HG02884 (cell line): ENCODE data around the gene FBXL7.

Experiments
- ATAC-seq: cut with Tn5 transposase; IDR thresholded peaks from one replicate; pipeline ENCODE4 v1.9.1; 2021; ENCODE audit warnings: mild to moderate bottlenecking, moderate library complexity; ENCODE audit not compliant: unreplicated experiment

FBXL7 gene

GRCh38 chr5:15499528-15500324 is at the start of gene FBXL7:
Gene FBXL7 (plus strand): TSS chr5:15500180.
- ATAC-seq: no peak

DNA sequence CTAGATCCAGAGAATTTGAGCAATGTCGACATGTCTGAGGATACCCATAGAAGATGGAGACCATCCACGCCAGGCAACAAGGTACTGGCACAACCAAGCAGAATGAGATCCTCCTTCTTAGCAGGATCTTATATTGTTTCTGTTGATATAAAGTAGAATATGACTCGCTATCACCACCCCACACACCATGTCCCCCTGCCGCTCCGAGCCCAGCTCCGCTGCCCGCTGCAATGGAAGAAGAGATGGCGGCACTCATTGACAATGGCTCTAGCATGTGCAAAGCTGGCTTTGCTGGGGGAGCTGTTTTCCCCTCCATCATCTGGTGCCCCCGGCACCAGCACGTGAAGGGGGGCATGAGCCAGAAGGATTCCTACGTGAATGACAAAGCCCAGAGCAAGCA is 49.5 kb upstream of the FBXL7 start:
- no peak for ATAC-seq

DNA sequence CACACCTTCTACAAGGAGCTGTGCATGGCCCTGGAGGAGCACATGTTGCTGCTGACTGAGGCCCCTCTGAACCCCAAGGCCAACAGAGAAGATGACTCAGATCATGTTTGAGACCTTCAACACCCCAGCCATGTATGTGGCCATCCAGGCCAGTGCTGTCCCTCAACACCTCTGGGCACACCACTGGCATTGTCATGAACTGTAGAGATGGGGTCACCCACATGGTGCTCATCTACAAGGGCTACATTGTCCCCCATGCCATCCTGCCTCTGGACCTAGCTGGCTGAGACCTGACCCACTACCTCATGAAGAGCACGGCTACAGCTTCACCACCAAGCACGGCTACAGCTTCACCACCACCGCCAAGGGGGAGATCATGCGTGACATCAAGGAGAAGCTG is 49.0 kb upstream of the FBXL7 start:
- ATAC-seq: no peak

- ATAC-seq: no peak
These were observed 48.0 kb upstream of the FBXL7 start for GRCh38 chr5:15452030-15452429.

GRCh38 chr5:15452781-15453180 is 47.2 kb upstream of the FBXL7 start:
- no peak for ATAC-seq

- ATAC-seq: no peak
These were observed 40.8 kb upstream of the FBXL7 start for GRCh38 chr5:15459200-15459599.

- no peak for ATAC-seq
These were observed 36.6 kb upstream of the FBXL7 start for GRCh38 chr5:15463231-15463980.

- ATAC-seq: no peak
These were observed 27.9 kb upstream of the FBXL7 start for GRCh38 chr5:15472116-15472515.

GRCh38 chr5:15474143-15474719 is 25.7 kb upstream of the FBXL7 start:
- no peak for ATAC-seq

DNA sequence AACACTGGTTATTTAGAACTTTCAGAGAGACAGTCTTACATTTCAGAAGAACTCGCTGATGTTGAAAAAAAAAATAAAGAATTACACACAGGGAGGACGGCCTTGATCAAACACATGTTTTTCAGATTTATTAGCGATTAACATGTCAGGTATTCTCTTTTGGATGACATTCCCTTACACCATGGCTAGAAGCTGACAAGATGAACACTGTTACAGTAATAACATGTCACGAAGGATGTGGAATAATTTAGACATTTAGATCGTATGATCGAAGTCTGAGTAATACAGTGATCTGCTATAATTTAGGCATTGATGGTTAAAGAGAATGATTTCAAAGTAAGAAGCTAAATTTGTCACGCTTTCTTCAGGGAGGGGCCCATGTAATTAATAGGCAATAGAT is 24.6 kb upstream of the FBXL7 start:
- no peak for ATAC-seq

DNA sequence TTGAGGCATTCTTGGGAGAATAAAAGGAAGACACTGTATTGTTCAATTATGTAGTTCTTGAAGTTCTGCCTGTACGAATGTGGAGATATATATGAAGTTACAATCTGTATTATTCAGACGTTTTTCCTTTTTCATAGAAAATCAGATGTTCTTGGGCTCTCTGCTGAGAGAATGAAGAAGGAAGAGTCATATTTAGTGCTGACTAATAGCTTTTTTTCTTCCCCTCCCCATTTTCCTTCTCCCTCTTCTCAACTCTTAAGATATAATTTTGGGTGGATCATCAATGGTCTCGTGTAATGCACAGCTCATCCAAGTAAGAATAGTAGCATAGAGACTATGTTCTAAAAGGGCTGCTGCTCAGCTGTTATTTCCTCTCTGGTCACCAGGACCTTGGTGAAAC is 23.0 kb upstream of the FBXL7 start:
- no peak for ATAC-seq

DNA sequence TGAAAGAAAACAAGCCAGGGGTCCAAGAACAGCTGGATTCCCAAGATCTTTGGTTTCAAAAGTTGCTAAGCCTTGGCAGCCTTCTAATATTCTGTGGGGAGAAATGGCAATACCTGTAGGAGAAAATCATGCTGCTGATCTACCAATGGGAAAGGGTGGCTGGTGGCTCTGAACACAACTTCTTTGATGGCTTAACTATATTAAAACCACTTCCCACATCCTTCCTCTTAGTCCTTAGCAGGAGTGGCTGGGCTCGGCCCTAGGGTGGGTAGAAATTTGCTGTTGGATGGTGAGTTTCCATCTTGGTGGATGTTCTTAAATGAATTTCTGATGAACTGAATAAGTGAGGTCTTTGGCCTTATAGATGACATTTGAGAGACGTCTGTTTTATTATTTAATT is 19.5 kb upstream of the FBXL7 start:
- no peak for ATAC-seq

GRCh38 chr5:15483351-15484097 is 16.5 kb upstream of the FBXL7 start:
- no peak for ATAC-seq

DNA sequence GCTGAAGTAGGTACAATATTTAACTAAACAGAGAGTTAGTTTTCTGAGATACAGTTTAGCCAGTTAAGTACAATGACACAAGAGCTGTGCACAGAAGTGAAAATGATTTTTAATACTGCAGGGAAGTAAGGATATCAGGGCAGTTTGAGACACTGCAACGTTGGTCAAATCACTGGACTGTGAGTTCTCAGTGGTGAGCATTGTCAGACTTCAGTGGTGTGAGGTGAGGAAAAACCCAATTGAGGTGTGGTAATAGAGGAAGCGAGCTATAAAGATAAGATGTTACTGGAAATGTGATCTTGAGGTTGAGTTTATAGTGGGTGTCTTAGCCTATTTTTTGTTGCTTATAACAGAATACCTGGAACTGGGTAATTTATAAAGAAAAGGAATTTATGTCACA is 12.8 kb upstream of the FBXL7 start:
- no peak for ATAC-seq

DNA sequence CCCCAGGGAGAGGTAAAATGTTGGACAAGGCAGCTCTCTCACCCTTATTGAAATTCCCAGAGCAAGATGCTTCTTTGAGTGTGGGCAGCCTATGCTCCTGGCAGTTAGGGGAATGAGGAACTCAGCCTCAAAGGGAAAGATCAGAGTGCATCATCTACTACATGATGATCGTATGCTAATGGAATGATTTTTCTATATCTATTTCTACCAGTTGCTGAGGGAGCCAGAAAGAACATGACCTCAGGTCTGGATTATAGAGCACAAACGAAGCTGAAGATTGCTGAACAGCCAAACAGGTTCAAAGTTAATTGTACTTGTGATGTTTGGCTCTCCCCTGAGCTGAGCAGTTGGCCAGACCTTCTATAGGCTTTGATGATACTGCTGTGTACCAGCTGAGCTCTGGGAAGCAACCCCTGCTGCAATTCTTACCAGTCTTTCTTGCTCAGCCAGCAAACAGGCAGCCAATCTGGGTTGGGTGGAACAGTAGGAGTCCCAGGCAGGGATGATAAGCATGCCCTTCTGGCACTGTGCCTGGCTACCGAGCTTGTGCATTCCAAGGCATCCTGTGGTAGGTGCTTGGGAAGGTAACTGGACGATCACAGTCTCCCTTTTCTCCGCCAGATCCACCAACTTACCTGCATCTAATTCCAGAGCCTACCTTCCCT is 10.3 kb upstream of the FBXL7 start:
- ATAC-seq: no peak

GRCh38 chr5:15492545-15492944 is 7.4 kb upstream of the FBXL7 start:
- ATAC-seq: no peak

- ATAC-seq: no peak
These were observed 6.5 kb upstream of the FBXL7 start for GRCh38 chr5:15493501-15493900.

GRCh38 chr5:15495026-15495425 is 5.0 kb upstream of the FBXL7 start:
- ATAC-seq: no peak

DNA sequence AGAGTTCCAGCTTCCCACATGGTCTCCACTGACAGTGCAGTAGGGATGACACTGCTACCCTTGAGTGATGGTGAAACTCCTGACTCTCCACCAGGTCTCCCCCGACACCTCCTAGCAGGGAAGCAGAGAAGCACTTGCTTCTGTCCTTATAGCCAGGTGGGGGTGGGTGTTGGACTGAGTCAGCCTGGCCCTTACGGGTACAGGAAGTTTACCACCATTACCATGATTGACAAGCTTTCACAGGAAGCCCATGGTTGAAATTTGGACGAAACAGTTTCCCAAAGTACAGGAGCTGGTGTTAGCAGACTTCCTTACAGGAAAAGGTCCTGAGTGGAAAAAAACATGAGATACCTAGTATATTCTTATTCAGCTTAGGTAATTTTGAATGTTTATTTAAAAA is 3.1 kb upstream of the FBXL7 start:
- no peak for ATAC-seq

DNA sequence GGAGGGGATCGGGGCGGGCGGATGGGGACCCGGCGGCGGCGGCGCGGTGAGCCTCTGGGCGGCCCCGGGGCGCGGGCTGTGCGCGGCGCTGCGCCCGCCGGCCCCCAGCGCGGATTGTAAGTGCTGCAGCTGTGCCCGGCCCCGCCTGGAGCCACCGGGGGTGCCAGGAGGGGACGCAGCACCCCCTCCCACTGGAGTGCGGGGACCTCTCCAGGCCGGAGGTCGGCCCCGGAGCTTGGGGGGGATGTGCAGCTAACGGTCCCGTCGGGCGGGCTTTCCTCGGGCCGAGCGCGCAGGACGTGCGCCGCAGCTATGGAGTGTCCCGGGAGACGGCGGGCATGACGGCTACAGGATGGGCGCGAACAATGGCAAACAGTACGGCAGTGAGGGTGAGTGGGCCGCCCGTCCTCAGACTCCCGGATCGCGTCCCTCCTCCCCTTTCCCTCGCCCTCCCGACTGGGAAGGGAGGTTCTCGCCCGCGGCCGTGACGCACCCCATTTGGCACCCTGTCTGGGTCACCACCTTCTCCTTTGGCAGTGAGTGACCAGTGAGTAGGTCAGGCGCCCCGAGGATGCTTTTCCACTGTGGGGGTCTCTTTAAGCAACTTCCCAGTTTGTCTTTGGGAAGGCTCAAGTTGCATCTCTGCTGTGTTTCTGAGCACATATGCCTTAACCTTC is 483 bp downstream of the FBXL7 start:
- ATAC-seq: no peak
